22Rv1 (cell line): ENCODE data around the gene IQCH.

Experiments used
- H3K27ac ChIP-seq: fragments of 450-650 bp; 2 replicates; pipeline ENCODE4 v1.5.1; 2017
- ZFX ChIP-seq: fragments of 450-650 bp; IDR thresholded peaks from 2 replicates; pipeline ENCODE4 v1.6.1; 2017; ENCODE audit warnings: antibody characterized with exemption, borderline replicate concordance
- TF ChIP-seq, protein P1 (sequence below): fragments of 450-650 bp; IDR thresholded peaks from 2 replicates; pipeline ENCODE4 v1.5.1; 2017; ENCODE audit warnings: mild to moderate bottlenecking

IQCH gene

GRCh38 chr15:67405208-67406191 lies 150.9 kb downstream of the IQCH start:
- TF ChIP-seq, protein P1, sequence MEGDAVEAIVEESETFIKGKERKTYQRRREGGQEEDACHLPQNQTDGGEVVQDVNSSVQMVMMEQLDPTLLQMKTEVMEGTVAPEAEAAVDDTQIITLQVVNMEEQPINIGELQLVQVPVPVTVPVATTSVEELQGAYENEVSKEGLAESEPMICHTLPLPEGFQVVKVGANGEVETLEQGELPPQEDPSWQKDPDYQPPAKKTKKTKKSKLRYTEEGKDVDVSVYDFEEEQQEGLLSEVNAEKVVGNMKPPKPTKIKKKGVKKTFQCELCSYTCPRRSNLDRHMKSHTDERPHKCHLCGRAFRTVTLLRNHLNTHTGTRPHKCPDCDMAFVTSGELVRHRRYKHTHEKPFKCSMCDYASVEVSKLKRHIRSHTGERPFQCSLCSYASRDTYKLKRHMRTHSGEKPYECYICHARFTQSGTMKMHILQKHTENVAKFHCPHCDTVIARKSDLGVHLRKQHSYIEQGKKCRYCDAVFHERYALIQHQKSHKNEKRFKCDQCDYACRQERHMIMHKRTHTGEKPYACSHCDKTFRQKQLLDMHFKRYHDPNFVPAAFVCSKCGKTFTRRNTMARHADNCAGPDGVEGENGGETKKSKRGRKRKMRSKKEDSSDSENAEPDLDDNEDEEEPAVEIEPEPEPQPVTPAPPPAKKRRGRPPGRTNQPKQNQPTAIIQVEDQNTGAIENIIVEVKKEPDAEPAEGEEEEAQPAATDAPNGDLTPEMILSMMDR = no peak
- no peak for TF ChIP-seq ZFX
- H3K27ac ChIP-seq = no peak overlapping the region

GRCh38 chr15:67406257-67406861 lies 151.8 kb downstream of the IQCH start:
- TF ChIP-seq ZFX = no peak
- TF ChIP-seq, protein P1 = no peak

DNA sequence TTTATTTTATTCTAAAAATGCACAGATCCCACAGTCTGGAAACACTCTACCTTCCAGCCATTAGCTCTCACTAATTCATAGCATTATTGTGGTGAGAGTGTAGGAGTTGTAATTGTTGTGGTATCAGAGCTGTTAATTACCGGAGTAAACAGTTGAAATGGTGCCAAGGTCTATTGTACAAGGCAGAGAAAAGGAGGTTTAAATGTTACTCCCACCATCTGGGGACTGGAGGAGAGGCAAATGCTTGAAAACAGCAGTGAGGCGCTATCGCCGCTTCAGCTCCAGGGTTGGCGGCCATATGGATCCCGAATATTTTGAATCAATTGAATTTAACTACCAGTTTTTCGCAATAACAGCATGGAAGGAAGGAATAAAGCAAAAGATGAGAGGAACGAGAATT lies 153.2 kb downstream of the IQCH start:
- no peak overlapping the region for H3K27ac ChIP-seq
- TF ChIP-seq, protein P1 = no peak
- TF ChIP-seq ZFX = no peak

More at GRCh38 chr15:67406257-67406861, 151.8 kb downstream of the IQCH start:
- no peak overlapping the region for H3K27ac ChIP-seq

DNA sequence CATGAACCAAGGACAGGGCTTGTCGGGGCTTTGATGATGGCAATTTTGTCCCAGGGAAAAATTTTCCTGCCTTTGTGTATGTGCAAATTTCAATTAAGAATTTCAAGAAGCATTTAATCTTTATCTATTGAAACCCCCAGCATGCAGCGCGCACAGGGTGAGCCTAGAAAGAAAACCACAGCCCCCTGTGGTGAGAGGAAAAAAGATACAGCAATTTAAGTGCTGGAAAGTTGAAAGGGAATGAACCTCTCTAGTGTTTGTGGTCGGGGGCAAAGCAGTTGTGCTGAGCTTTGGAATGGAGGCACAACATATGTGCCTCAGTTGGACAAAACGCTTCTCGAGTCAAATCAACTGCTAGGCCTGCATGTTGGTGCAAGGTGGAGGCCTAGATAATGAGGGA lies 154.6 kb downstream of the IQCH start:
- H3K27ac ChIP-seq = no peak overlapping the region
- no peak for TF ChIP-seq ZFX
- TF ChIP-seq, protein P1 = no peak

- TF ChIP-seq, protein P1 = no peak
- TF ChIP-seq ZFX = no peak
- no peak overlapping the region for H3K27ac ChIP-seq
These were observed 156.9 kb downstream of the IQCH start for GRCh38 chr15:67411486-67411885.

DNA sequence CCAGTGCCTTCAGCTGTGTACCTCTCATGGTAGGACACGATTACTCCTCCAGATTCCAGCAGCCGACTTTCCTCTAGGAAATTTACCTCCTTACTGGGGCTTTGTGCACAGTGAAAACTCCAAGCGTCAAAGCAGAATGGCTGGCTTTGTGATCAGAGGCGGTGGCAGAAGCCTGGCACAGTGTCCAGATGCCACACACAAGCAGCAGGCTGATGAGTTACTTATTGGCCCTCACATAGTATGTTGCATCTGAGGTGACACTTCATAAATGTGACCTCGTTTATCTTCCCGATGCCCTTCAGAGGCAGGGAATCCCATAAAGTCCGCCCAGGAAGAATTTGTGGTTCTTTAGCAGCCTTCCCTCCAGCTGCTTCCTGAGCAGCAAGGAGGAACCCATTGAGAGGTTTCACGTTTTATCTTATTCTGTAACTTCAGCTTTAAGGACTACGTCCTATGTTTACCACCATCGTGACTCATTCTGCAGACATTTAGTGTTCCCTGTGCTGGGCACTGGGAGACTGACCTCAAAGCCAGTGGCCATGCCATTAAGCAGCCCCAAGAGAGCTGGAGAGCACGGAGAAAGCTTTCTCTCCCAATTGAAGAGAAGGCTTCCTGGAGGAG lies 159.3 kb downstream of the IQCH start:
- no peak overlapping the region for H3K27ac ChIP-seq
- TF ChIP-seq, protein P1 = no peak
- no peak for TF ChIP-seq ZFX
